Measurements from ENCODE around the gene AMD1.
"Not testable (repeated sequence)": the region's sequence is repeated elsewhere in the genome, so short reads cannot be mapped to it uniquely, and the experiment has no call there.

The AMD1 gene

DNA sequence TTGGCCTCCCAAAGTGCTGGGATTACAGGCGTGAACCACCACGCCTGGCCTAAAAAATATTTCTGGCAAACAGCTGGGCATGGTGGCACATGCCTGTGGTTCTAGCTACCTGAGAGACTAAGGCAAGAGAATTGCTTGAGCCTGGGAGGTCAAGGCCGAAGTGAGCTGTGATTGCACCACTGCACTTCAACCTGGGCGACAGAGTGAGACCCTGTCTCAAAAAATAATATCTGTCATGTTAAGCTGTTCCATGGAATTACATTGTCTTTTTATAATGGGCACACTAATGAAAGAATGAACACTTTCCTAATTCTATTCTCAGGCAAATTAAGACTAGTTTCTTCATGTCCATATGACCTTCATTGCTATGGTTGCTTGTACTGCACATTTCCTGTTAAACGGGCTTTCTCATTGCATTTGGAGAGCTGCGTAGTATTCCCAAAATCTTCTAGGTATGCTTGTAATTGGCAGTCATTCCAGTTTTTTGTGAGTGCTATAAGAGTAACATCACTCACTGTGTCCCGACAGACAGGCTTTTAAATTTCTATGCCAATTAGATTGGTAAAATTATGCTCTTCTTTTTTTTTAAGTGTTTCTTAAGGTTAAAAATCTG, 12.1 kb downstream of the AMD1 start:
- H3K9ac ChIP-seq (ENCODE audit: low read depth in 1 of 2, low read length in 2 of 2) = no peak overlapping the region
- no peaks in the 10 kb centered on the region for H3K27me3 ChIP-seq (ENCODE audit: control insufficient read depth in 2 of 2, insufficient read depth in 2 of 2, low read length in 2 of 2)
- H3K4me1 ChIP-seq (ENCODE audit: control insufficient read depth in 2 of 2, insufficient read depth in 2 of 2, low read length in 2 of 2) = peaks cover 11 to 22% of the 10 kb centered on the region in 2 donors
- H3K27ac ChIP-seq (ENCODE audit: low read depth in 2 of 2, low read length in 2 of 2) = no peak overlapping the region
- no peaks in the 10 kb centered on the region for H3K9me3 ChIP-seq (ENCODE audit: control insufficient read depth in 2 of 2, low read length in 2 of 2)
- H3K36me3 ChIP-seq (ENCODE audit: control insufficient read depth in 2 of 2, insufficient read depth in 2 of 2, low read length in 2 of 2) = peaks cover 17% of the 10 kb centered on the region in 2 donors
- H3K4me3 ChIP-seq (ENCODE audit: low read length in 2 of 2) = no peak overlapping the region

GRCh38 chr6:110890288-110890687, 15.7 kb downstream of the AMD1 start:
- Histone ChIP-seq H3K27me3 (ENCODE audit: control insufficient read depth in 2 of 2, insufficient read depth in 2 of 2, low read length in 2 of 2) (no peaks in the 10 kb centered on the region), H3K4me1 (ENCODE audit: control insufficient read depth in 2 of 2, insufficient read depth in 2 of 2, low read length in 2 of 2) (no peaks in the 10 kb centered on the region), H3K9me3 (ENCODE audit: control insufficient read depth in 2 of 2, low read length in 2 of 2) (no peaks in the 10 kb centered on the region), H3K9ac (ENCODE audit: low read depth in 1 of 2, low read length in 2 of 2) (no peak overlapping the region), H3K27ac (ENCODE audit: low read depth in 2 of 2, low read length in 2 of 2) (no peak overlapping the region), H3K36me3 (ENCODE audit: control insufficient read depth in 2 of 2, insufficient read depth in 2 of 2, low read length in 2 of 2) (peaks cover 42 to 48% of the 10 kb centered on the region in 2 donors), H3K4me3 (ENCODE audit: low read length in 2 of 2) (no peak overlapping the region)

- Histone ChIP-seq H3K4me3 (ENCODE audit: low read length in 2 of 2) (no peak overlapping the region), H3K9ac (ENCODE audit: low read depth in 1 of 2, low read length in 2 of 2) (no peak overlapping the region)
Measured at GRCh38 chr6:110895907-110896608, 21.5 kb downstream of the AMD1 start.

DNA sequence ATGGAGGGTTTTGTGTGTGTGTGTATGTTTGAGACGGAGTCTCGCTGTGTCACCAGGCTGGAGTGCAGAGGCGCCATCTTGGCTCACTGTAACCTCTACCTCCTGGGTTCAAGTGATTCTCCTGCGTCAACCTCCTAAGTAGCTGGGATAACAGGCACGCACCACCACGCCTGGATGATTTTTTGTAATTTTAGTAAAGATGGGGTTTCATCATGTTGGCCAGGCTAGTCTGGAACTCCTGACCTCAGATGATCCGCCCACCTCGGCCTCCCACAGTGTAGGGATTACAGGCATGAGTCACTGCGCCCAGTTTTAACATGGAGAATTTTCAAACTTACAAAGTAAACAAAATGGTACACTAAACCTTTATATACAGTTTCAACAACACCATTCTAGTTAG, 22.8 kb downstream of the AMD1 start:
- H3K9ac ChIP-seq (ENCODE audit: low read depth in 1 of 2, low read length in 2 of 2) = no peak overlapping the region
- H3K36me3 ChIP-seq (ENCODE audit: control insufficient read depth in 2 of 2, insufficient read depth in 2 of 2, low read length in 2 of 2) = peaks cover 29 to 47% of the 10 kb centered on the region in 2 donors
- no peaks in the 10 kb centered on the region for H3K9me3 ChIP-seq (ENCODE audit: control insufficient read depth in 2 of 2, low read length in 2 of 2)
- no peaks in the 10 kb centered on the region for H3K4me1 ChIP-seq (ENCODE audit: control insufficient read depth in 2 of 2, insufficient read depth in 2 of 2, low read length in 2 of 2)
- no peaks in the 10 kb centered on the region for H3K27me3 ChIP-seq (ENCODE audit: control insufficient read depth in 2 of 2, insufficient read depth in 2 of 2, low read length in 2 of 2)
- H3K27ac ChIP-seq (ENCODE audit: low read depth in 2 of 2, low read length in 2 of 2) = no peak overlapping the region
- no peak overlapping the region for H3K4me3 ChIP-seq (ENCODE audit: low read length in 2 of 2)

More at GRCh38 chr6:110895907-110896608, 21.5 kb downstream of the AMD1 start:
- H3K36me3 ChIP-seq (ENCODE audit: control insufficient read depth in 2 of 2, insufficient read depth in 2 of 2, low read length in 2 of 2) = peaks cover 40 to 60% of the 10 kb centered on the region in 2 donors
- H3K9me3 ChIP-seq (ENCODE audit: control insufficient read depth in 2 of 2, low read length in 2 of 2) = no peaks in the 10 kb centered on the region
- no peaks in the 10 kb centered on the region for H3K27me3 ChIP-seq (ENCODE audit: control insufficient read depth in 2 of 2, insufficient read depth in 2 of 2, low read length in 2 of 2)
- H3K27ac ChIP-seq (ENCODE audit: low read depth in 2 of 2, low read length in 2 of 2) = no peak overlapping the region
- no peaks in the 10 kb centered on the region for H3K4me1 ChIP-seq (ENCODE audit: control insufficient read depth in 2 of 2, insufficient read depth in 2 of 2, low read length in 2 of 2)

DNA sequence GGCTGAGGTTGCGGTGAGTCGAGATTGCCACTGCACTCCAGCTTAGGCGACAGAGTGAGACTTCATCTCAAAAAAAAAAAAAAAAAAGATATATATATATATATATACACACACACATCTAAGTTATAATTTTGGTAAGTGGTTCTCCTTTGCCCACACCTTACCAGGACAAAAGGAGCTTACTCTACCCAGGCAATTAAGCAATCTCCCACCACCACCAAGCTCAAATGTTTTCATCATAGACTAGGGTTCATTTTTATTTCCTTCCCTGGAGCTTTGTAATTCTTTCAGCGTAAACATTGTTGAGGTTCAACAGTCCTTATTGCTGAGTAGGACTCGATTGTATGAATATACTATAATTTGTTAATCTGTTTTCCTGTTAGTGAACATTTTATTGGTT, 23.5 kb downstream of the AMD1 start:
- no peaks in the 10 kb centered on the region for H3K4me1 ChIP-seq (ENCODE audit: control insufficient read depth in 2 of 2, insufficient read depth in 2 of 2, low read length in 2 of 2)
- H3K36me3 ChIP-seq (ENCODE audit: control insufficient read depth in 2 of 2, insufficient read depth in 2 of 2, low read length in 2 of 2) = peaks cover 22 to 40% of the 10 kb centered on the region in 2 donors
- no peaks in the 10 kb centered on the region for H3K27me3 ChIP-seq (ENCODE audit: control insufficient read depth in 2 of 2, insufficient read depth in 2 of 2, low read length in 2 of 2)
- H3K4me3 ChIP-seq (ENCODE audit: low read length in 2 of 2) = no peak overlapping the region
- no peak overlapping the region for H3K9ac ChIP-seq (ENCODE audit: low read depth in 1 of 2, low read length in 2 of 2)
- no peak overlapping the region for H3K27ac ChIP-seq (ENCODE audit: low read depth in 2 of 2, low read length in 2 of 2)
- H3K9me3 ChIP-seq (ENCODE audit: control insufficient read depth in 2 of 2, low read length in 2 of 2) = no peaks in the 10 kb centered on the region

- H3K27me3 ChIP-seq (ENCODE audit: control insufficient read depth in 2 of 2, insufficient read depth in 2 of 2, low read length in 2 of 2) = no peaks in the 10 kb centered on the region
- H3K9me3 ChIP-seq (ENCODE audit: control insufficient read depth in 2 of 2, low read length in 2 of 2) = peaks cover 0 to 12% of the 10 kb centered on the region in 2 donors
- H3K4me1 ChIP-seq (ENCODE audit: control insufficient read depth in 2 of 2, insufficient read depth in 2 of 2, low read length in 2 of 2) = no peaks in the 10 kb centered on the region
- no peak overlapping the region for H3K4me3 ChIP-seq (ENCODE audit: low read length in 2 of 2)
- H3K36me3 ChIP-seq (ENCODE audit: control insufficient read depth in 2 of 2, insufficient read depth in 2 of 2, low read length in 2 of 2) = peaks cover 12 to 26% of the 10 kb centered on the region in 2 donors
- no peak overlapping the region for H3K9ac ChIP-seq (ENCODE audit: low read depth in 1 of 2, low read length in 2 of 2)
- H3K27ac ChIP-seq (ENCODE audit: low read depth in 2 of 2, low read length in 2 of 2) = no peak overlapping the region
Measured at GRCh38 chr6:110900028-110900598, 25.5 kb downstream of the AMD1 start.

GRCh38 chr6:110901601-110902000, 27.0 kb downstream of the AMD1 start:
- not testable (repeated sequence) for H3K9ac ChIP-seq (ENCODE audit: low read depth in 1 of 2, low read length in 2 of 2); H3K4me1 ChIP-seq (ENCODE audit: control insufficient read depth in 2 of 2, insufficient read depth in 2 of 2, low read length in 2 of 2); H3K27me3 ChIP-seq (ENCODE audit: control insufficient read depth in 2 of 2, insufficient read depth in 2 of 2, low read length in 2 of 2); H3K27ac ChIP-seq (ENCODE audit: low read depth in 2 of 2, low read length in 2 of 2); H3K4me3 ChIP-seq (ENCODE audit: low read length in 2 of 2)
- Histone ChIP-seq H3K9me3 (ENCODE audit: control insufficient read depth in 2 of 2, low read length in 2 of 2) (peaks cover 0 to 12% of the 10 kb centered on the region in 2 donors), H3K36me3 (ENCODE audit: control insufficient read depth in 2 of 2, insufficient read depth in 2 of 2, low read length in 2 of 2) (peaks cover 3 to 11% of the 10 kb centered on the region in 2 donors)

DNA sequence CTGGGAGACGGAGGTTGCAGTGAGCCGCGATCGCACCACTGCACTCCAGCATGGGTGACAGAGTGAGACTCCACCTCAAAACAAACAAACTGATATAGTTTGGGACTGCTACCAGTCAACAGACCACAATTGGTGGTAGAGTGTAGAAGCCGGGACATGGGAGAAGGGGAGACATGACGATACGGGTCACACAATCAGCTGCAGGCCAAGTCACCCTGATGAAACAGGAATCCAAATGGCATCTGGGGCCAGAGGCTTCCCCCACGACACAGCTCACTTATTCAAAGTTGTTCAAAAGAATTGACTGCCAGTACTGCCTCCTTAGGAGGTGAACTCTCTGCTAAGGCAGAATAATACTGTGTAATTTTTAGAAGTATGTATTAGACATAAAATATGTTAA, 27.5 kb downstream of the AMD1 start:
- Histone ChIP-seq H3K27me3 (ENCODE audit: control insufficient read depth in 2 of 2, insufficient read depth in 2 of 2, low read length in 2 of 2) (no peaks in the 10 kb centered on the region), H3K36me3 (ENCODE audit: control insufficient read depth in 2 of 2, insufficient read depth in 2 of 2, low read length in 2 of 2) (peaks cover 3 to 6% of the 10 kb centered on the region in 2 donors), H3K9me3 (ENCODE audit: control insufficient read depth in 2 of 2, low read length in 2 of 2) (peaks cover 0 to 12% of the 10 kb centered on the region in 2 donors)

GRCh38 chr6:110906273-110906672, 31.7 kb downstream of the AMD1 start:
- peaks cover 0 to 12% of the 10 kb centered on the region in 2 donors for H3K9me3 ChIP-seq (ENCODE audit: control insufficient read depth in 2 of 2, low read length in 2 of 2)
- H3K4me1 ChIP-seq (ENCODE audit: control insufficient read depth in 2 of 2, insufficient read depth in 2 of 2, low read length in 2 of 2); H3K36me3 ChIP-seq (ENCODE audit: control insufficient read depth in 2 of 2, insufficient read depth in 2 of 2, low read length in 2 of 2); H3K4me3 ChIP-seq (ENCODE audit: low read length in 2 of 2); H3K27me3 ChIP-seq (ENCODE audit: control insufficient read depth in 2 of 2, insufficient read depth in 2 of 2, low read length in 2 of 2); H3K9ac ChIP-seq (ENCODE audit: low read depth in 1 of 2, low read length in 2 of 2); H3K27ac ChIP-seq (ENCODE audit: low read depth in 2 of 2, low read length in 2 of 2): not testable (repeated sequence)

More for the DNA sequence above, 27.5 kb downstream of the AMD1 start:
- Histone ChIP-seq H3K4me1 (ENCODE audit: control insufficient read depth in 2 of 2, insufficient read depth in 2 of 2, low read length in 2 of 2) (no peaks in the 10 kb centered on the region), H3K27ac (ENCODE audit: low read depth in 2 of 2, low read length in 2 of 2) (no peak overlapping the region), H3K9ac (ENCODE audit: low read depth in 1 of 2, low read length in 2 of 2) (no peak overlapping the region), H3K4me3 (ENCODE audit: low read length in 2 of 2) (no peak overlapping the region)

DNA sequence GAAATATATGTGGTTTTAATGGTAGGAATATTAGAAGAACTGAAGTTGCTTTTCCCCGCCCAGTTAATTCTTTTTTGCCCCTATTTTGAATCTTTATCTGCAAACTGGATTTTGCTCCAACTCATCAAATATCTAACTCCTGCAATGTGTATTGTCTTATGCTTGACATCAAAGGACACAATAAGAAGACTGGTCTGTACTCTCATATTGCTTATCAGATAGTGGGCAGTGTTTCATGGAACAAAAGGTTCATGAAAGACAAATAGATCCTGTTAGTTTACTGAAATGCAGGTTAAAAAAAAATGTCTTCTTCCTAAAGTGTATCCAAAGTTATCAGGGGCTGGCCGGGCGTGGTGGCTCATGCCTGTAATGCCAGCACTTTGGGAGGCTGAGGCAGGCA, 56.2 kb downstream of the AMD1 start:
- no peaks in the 10 kb centered on the region for H3K9me3 ChIP-seq (ENCODE audit: control insufficient read depth in 2 of 2, low read length in 2 of 2)
- no peaks in the 10 kb centered on the region for H3K27me3 ChIP-seq (ENCODE audit: control insufficient read depth in 2 of 2, insufficient read depth in 2 of 2, low read length in 2 of 2)
- H3K27ac ChIP-seq (ENCODE audit: low read depth in 2 of 2, low read length in 2 of 2) = no peak overlapping the region
- H3K36me3 ChIP-seq (ENCODE audit: control insufficient read depth in 2 of 2, insufficient read depth in 2 of 2, low read length in 2 of 2) = no peaks in the 10 kb centered on the region
- no peak overlapping the region for H3K9ac ChIP-seq (ENCODE audit: low read depth in 1 of 2, low read length in 2 of 2)
- no peaks in the 10 kb centered on the region for H3K4me1 ChIP-seq (ENCODE audit: control insufficient read depth in 2 of 2, insufficient read depth in 2 of 2, low read length in 2 of 2)
- no peak overlapping the region for H3K4me3 ChIP-seq (ENCODE audit: low read length in 2 of 2)

Measured in mucosa of rectum (tissue), 2 donors.